Body of pancreas (tissue), 4 donors: ENCODE results near the gene ZNF248.

Experiments used
- CTCF ChIP-seq, 7 experiments: fragments of 450-650 bp in 4 of 7; fragments of 200-600 bp in 3 of 7; sonication (generic) in 3 of 7; IDR thresholded peaks; one replicate each; pipeline ENCODE4 v1.5.1; 2016 to 2019; ENCODE audit warnings: antibody characterized with exemption in 7 of 7
- POLR2A ChIP-seq, 3 donors: fragments of 450-650 bp; IDR thresholded peaks; one replicate each; pipeline ENCODE4 v1.6.1; 2016; ENCODE audit warnings: antibody characterized with exemption in 3 of 3, mild to moderate bottlenecking in 2 of 3

DNA sequence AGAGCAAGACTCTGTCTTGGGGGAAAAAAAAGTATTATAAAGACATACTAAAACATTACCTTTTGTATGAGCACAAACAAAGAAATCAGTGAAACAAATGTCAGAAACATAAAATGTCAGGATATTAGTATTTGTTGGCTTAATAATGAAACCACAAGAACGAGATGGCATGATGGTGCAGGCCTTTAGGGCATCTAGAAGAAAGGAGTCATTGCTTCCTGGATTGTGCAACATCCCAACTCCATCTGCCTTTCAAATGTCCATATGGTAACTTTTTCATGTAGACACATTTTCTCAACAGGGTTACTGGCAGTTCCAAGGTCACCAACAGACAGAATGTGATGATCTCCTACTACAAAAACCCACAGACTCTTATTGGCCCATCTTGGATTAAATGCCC, 96.6 kb downstream of the ZNF248 start:
- TF ChIP-seq CTCF (IDR thresholded peaks at IDR 0.05) (no peak), POLR2A (IDR thresholded peaks at IDR 0.05) (no peak)
